ENCODE data around the gene GAB4.
"Not testable (repeated sequence)": the region's sequence is repeated elsewhere in the genome, so short reads cannot be mapped to it uniquely, and the experiment has no call there.

Gene GAB4

DNA sequence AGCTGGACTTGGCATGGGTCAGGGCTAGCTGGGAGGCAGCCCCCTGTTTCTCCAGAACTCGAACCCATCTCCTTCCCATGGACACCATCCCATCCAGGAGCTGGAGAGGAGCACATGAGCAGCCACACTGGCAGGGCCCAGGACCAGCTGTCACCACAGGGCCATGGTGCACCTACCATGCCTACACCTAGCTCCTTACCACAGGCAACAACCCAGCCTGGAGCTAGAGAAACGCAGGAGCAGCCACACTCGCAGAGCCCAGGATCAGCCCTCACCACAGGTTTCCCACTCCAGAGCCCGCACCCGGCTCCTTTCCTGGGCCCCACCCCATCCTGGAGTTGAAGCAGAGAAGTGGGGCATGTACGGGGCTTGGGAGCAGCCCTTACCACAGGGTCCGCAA, 50.2 kb downstream of the GAB4 start:
- DNase-seq, result no peak

- DNase-seq, result peak; percentile 35 to 56 (median 55)
Measured at GRCh38 chr22:16956290-16956689, 51.7 kb downstream of the GAB4 start.

DNA sequence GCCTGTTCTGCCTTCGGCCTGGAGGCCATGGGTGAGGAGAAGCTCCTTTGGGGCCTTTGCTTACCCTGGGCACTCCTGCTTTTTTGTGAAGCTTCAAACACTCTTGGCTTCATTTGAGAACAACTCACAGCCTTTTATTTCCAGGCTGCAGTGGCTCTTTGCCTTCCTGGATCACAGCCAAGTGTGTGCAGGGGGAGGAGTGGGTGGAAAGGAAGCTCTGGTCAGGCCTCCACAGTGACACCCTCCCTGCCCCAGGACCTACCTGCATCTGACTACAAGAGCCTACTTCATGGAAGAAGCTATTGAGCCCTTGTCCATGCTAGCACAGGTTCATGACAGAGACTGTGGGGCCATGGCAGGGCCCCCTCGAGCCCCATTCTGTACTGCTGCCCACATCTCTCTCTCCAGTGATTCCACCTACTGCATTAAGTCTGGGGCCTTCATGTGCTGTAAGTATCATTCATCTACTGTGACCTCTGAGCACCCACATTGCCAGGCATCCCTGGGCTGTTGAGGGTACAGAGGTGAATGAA, 52.3 kb downstream of the GAB4 start:
- peak in 2 of 3 donors; percentile 27 to 45 for DNase-seq

GRCh38 chr22:16955081-16955480, 52.9 kb downstream of the GAB4 start:
- DNase-seq, result no peak

DNA sequence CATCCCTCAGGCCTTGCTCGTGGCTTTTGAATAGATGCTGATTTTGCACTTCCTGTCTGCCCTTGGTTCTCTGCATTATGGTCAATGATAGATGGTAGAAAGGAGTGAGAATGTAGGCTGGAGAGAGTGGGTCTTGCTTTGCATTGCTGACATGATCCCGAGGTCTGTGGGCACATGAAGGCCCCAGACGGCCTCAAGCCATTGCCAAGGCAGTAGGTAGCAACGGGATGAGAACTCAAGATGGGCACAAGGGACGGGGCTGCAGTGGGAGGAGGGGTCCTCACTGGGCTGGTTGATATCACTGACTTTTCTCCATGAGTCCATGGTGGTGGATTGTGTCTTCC, 54.0 kb downstream of the GAB4 start:
- no peak for DNase-seq

DNA sequence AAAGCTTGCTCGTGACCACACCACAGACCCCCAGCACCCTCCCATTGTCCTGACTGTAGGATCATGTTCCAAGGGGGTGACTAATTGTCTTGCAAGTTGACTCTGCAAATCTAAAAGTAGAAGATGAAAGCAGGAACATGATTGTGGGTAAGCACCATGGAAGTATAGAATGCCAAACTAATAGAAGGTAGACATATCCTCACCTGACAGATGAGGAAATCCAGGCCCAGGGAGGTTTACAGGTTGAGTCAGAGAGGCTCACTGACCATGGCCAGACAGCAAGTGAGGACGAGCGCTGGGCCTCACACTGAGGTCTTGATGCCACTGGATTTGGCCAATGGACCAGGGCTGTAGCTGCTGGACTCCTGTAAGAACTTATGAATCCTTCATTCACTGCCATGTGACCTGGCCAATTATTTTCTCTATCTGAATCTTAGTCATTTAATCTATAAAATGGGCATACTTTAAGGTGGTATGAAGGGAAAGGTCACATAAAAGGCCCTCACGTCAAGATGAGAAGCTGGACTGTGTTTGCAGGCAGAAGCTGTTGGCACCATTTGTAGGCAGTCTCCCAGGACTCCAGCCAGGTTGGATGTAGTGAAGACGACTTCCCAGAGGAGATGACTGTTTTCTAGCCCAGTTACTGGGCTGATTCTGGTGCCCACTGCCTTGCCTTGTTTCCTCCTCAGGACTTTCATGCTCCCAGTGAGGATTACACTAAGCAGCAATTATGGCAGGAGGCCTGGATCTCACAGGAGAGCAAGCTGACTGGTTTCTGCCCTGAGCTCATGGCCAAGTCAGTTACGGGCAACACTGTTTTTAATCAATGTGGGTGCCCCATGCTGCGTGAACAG, 54.6 kb downstream of the GAB4 start:
- no peak for DNase-seq

- peak; percentile 23 to 60 (median 48) for DNase-seq
Measured at GRCh38 chr22:16949561-16949960, 58.5 kb downstream of the GAB4 start.

DNA sequence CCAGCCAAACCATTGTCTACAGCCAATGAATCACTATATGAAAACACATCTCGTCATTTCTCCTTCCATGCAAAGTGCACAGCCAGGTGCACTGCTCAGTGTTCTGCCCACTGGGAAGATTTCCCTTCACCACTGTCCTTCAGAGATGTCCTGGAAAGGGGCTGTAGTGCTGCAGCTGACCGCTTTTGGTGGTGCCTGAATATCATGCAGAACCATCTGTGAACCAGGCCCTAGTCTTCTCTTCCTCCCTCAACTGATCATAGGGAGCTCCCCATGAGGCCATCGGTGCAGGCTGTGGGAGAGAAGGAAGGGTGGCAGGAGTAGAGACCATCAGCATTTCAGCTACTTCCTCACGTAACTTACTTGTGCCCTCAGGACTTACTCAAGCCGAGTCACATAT, 70.2 kb downstream of the GAB4 start:
- no peak for DNase-seq

- DNase-seq, result not testable (repeated sequence)
Measured at GRCh38 chr22:16937209-16937608, 70.8 kb downstream of the GAB4 start.

DNA sequence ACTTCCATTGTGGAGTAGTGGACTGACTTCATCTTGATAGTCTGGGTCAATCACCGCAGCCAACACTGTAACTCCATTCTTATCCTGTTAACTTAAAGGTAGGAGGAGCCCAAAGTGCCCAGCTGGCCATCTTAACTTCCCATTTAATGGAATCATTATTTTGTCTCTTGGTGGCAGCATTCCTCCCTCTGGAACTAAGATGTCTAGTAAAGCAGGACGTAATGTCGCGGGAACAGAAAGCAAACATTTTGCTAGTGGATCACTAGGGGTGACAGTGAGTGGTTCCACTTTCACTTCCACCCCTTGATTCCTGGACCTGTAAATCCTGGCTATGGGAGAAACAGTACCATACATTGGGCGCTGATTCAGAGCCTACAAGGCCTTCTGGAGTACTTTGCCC, 71.4 kb downstream of the GAB4 start:
- no peak for DNase-seq

GRCh38 chr22:16935209-16935608, 72.8 kb downstream of the GAB4 start:
- DNase-seq, result no peak

DNA sequence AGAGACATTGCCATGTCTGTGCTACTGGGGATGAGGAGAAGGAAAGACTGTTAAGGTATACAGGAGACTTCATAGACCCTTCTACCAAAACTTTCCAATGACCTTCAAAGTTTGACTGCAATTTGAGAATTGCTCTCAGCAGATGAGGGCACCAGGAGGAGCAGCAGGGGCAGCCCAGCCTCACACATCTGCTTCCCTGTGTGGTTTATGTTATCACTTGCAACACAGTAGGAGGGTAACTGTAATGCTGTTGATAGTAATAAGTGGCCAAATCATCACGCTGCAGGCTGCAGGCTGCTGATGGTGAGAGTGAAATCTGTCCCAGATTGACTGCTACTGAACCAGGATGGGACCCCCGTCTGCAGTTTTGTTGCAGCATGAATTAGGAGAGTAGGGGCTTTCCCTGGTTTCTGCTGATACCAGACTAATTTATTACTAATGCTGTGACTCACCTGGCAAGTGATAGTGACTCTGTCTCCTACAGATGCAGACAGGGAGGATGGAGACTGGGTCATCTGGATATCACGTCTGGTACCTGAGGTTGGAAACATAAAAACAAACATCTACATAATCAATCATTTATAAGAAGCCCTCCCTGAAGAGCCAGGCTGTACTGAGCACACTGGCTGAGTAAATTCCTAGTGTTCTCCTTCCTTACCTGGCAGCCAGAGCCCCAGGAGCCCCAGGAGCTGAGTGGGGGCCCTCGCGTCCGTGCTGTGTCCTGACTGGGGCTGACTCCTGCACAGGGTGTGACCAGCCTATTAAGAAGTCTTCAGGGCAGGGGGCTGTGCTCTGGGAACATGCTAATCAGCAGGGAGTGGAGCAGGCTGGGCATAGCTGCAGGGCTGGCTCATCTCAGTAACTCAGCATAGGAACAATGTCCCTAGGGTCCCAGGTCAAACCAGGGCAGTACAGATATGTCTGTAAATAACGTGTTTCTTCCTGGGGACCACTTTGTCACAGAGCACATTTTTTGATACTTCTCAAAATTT, 74.4 kb downstream of the GAB4 start:
- DNase-seq, result no peak

DNA sequence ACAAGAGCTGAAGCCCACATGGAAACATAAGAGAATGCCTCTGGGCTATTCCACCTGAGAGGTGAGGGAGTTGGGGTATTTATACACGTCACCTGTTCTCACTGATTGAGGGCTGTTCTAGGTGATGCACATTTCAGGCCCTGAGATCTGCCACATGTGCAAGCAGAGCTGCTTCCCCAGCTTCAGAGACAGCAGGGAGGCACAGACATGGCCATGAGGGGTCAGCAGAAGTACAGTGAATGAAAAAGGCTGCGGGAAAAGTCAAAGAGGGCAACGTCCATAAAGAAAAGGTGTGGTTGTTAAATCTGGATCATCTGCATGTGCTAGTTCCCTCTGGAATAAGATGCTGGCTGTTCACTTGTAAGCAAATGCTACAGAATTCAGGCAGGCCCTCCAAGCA, 75.4 kb downstream of the GAB4 start:
- DNase-seq, result no peak

DNA sequence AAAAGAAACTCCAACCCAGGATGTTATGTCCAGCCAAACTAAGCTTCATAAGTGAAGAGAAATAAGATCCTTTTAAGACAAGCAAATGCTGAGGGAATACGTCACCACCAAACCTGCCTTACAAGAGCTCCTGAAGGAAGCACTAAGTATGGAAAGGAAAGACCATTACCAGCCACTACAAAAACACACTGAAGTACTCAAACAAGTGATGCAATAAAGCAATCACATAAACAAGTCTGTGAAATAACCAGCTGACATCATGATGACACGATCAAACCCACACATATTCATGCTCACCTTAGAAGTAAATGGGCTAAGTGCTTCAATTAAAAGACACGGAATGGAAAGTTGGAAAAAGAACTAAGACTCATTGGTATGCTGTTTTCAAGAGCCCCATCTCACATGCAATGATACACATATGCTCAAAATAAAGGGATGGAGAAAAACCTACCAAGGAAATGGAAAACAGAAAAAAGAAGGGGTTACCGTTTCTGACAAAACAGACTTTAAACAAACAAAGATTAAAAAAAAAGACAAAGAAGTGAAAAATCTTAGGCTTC, 82.5 kb downstream of the GAB4 start:
- DNase-seq, result no peak

DNA sequence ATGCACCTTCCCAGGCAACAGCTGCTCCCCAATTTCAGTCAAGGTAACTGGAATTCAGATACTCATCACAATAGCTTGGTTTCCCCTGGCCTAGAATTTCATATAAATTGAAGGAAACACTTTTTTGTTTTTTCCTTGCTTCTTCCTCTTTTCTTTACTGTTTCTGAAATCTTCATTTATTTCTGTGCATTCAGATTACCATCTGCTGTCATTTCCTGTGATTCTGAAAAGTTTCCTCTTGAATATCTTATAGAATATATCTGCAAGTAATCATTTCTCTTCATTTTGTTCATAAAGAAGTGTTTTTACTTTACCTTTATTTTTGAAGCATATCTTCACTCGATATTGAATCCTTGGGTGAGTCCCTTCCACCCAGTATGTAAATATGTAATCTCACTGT, 85.3 kb downstream of the GAB4 start:
- no peak for DNase-seq

- no peak for DNase-seq
Measured at GRCh38 chr22:16922076-16922475, 85.9 kb downstream of the GAB4 start.

GRCh38 chr22:16917144-16918003, 90.6 kb downstream of the GAB4 start:
- peak; percentile 67 to 85 (median 79) for DNase-seq

DNA sequence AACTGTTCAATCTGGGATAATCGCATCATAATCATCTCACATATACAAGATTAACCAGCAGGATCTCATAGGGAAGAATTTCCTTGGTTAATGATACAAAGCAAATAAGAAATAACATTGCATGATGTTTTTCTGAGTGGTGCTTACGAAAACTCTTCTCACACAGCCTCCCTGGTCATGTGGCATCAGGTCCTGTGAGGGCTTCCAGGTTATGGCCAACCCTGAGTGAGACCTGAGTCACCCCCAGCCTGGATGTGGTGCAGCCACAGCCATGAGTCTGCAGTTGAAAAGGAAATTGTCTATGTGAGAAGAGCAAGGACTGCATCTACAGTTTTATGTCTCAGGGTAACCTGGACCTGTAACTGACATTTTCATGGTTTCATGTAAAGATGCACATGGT, 92.3 kb downstream of the GAB4 start:
- no peak for DNase-seq

- not testable (repeated sequence) for DNase-seq
Measured at GRCh38 chr22:16914911-16915310, 93.1 kb downstream of the GAB4 start.

GRCh38 chr22:16914006-16914405, 94.0 kb downstream of the GAB4 start:
- DNase-seq, result no peak

GRCh38 chr22:16912281-16912680, 95.7 kb downstream of the GAB4 start:
- no peak for DNase-seq

Measured in suppressor macrophage treated with lipopolysaccharide for 1 hour (primary cell).